ENCODE data around the gene KRTAP12-3. TPM values are rescaled to one million over a fixed set of nuclear protein-coding genes. Genes with fewer than 3 reads are reported as not detected.

Gene KRTAP12-3
- total RNA-seq, 2 experiments from 2014 or later, result not detected

DNA sequence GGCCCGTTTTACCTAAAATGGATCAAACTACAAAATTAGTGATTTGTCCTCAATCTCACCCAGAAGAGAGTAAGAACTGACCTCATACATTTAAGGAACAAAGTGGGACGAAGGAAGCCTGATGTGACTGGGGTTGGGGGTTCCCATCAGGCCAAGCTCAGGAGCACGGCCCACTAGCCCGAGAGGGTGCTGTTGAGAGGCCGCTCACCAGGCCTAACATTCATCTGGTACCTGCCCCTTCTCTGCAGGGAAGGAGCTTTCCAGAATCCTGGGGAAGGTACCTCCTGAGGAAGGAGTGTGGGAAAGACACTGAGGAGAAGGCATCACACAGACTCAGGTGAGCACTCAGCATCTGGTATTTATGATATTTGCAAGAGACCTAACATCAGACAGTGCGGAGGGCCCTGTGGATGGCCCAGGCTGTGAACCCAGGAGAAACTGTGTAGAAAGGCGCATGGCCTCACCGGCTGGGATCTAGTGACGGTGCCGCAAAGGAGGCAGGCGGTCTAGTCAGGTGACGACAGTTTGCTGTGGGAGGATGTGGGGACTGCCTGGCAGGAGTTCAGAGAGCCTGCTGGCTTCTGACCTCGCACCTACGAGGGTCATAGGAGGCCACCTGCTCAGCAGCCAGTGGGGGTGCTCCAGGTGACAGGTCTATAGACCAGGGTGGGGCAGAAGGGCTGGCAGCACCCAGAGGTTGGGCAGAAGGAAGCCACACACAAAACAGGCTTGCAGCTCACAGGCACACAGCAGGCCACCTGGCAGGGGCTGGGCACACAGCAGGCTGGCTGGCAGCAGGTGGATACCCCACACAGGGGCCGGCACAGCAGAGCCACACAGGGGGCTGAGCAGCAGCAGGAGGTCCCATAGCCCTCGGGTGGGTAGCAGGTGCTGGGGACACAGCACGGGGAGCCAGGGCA is 3.8 kb upstream of the KRTAP12-3 start:
- Histone ChIP-seq H4K20me1 (ENCODE audit: insufficient read depth, low read length) (no peaks in the 10 kb centered on the region), H2AFZ (ENCODE audit: low read length) (no peak overlapping the region), H3K9me3 (ENCODE audit: low read length) (no peaks in the 10 kb centered on the region), H3K4me3 (ENCODE audit: low read depth, low read length, poor library complexity, severe bottlenecking) (no peak overlapping the region), H3K9me2 (ENCODE audit: insufficient read depth, low read length) (no peaks in the 10 kb centered on the region), H3K4me1 (ENCODE audit: insufficient read depth, low read length, poor library complexity, severe bottlenecking) (no peaks in the 10 kb centered on the region), H3K27ac (ENCODE audit: low read depth, low read length, poor library complexity, severe bottlenecking) (no peak overlapping the region), H3K36me3 (ENCODE audit: insufficient read depth, low read length) (no peaks in the 10 kb centered on the region), H3K79me2 (ENCODE audit: insufficient read depth, low read depth, low read length) (no peaks in the 10 kb centered on the region), H3K4me2 (ENCODE audit: low read length) (no peak overlapping the region)
- DNase-seq (ENCODE audit: low spot score), result no peak
- ChIA-PET POLR2A (no interaction called here), CTCF (ENCODE audit: unreplicated experiment) (no interaction called here)
- intact Hi-C loops (cut with micrococcal nuclease; ENCODE audit: unreplicated experiment), result no loop called here
- BruUV-seq (replicated peaks), result no TSS peak
- TF ChIP-seq, protein P1, sequence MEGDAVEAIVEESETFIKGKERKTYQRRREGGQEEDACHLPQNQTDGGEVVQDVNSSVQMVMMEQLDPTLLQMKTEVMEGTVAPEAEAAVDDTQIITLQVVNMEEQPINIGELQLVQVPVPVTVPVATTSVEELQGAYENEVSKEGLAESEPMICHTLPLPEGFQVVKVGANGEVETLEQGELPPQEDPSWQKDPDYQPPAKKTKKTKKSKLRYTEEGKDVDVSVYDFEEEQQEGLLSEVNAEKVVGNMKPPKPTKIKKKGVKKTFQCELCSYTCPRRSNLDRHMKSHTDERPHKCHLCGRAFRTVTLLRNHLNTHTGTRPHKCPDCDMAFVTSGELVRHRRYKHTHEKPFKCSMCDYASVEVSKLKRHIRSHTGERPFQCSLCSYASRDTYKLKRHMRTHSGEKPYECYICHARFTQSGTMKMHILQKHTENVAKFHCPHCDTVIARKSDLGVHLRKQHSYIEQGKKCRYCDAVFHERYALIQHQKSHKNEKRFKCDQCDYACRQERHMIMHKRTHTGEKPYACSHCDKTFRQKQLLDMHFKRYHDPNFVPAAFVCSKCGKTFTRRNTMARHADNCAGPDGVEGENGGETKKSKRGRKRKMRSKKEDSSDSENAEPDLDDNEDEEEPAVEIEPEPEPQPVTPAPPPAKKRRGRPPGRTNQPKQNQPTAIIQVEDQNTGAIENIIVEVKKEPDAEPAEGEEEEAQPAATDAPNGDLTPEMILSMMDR (conservative IDR thresholded peaks at IDR 0.05; ENCODE audit: low read length), result no peak
- no peak for TF ChIP-seq EZH2phosphoT487 (IDR thresholded peaks at IDR 0.05; ENCODE audit: borderline replicate concordance, low read depth, low read length)

DNA sequence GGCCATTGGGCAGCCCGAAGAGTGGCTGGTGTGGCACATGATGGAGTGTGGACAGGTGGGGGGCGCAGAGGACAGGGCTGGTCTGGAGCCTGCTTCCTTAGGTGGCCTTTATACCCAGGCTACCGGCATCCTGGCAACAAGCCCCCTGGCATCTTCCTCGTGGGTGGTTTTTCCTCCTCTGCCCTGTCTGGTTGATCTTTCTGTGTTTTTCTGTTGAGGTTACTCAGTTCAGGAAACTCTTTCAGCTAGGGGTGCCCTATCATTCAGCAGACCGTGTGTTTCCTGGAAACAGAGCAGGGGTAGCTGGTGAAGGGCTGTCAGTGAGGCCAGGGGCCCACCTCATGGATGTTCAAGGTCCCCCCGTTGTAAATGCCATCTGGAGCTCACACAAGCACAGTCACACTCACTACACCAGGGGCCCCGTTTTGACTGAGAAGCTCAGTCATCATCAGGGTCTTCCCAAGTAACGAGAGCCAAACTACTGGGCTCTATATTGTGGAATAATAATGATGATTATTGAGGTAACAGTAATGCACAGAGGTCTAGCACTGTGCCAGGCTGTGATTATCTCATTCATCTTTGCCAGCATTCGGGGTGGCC is 3.1 kb upstream of the KRTAP12-3 start, which contains the start of gene KRTAP12-4:
TSS of gene KRTAP12-4 (minus strand) at position 84 of the 600 bp plus-strand sequence. CDS start at position 39, 45 bp downstream.
- no TSS peak for BruUV-seq (replicated peaks)
- H3K4me2 ChIP-seq (ENCODE audit: low read length), result no peak within 1 kb of the TSS
- intact Hi-C loops (cut with micrococcal nuclease; ENCODE audit: unreplicated experiment), result no loop called here
- no peaks in the 10 kb centered on the region for H3K9me3 ChIP-seq (ENCODE audit: low read length)
- H3K4me1 ChIP-seq (ENCODE audit: insufficient read depth, low read length, poor library complexity, severe bottlenecking), result no peaks in the 10 kb centered on the region
- H3K27ac ChIP-seq (ENCODE audit: low read depth, low read length, poor library complexity, severe bottlenecking), result no peak within 1 kb of the TSS
- no peaks in the 10 kb centered on the region for H3K79me2 ChIP-seq (ENCODE audit: insufficient read depth, low read depth, low read length)
- CTCF ChIA-PET (ENCODE audit: unreplicated experiment), result no interaction called here
- no peak within 1 kb of the TSS for H3K4me3 ChIP-seq (ENCODE audit: low read depth, low read length, poor library complexity, severe bottlenecking)
- no peaks in the 10 kb centered on the region for H4K20me1 ChIP-seq (ENCODE audit: insufficient read depth, low read length)
- no peak for TF ChIP-seq EZH2phosphoT487 (IDR thresholded peaks at IDR 0.05; ENCODE audit: borderline replicate concordance, low read depth, low read length)
- TF ChIP-seq, protein P1 (conservative IDR thresholded peaks at IDR 0.05; ENCODE audit: low read length), result no peak
- no peaks in the 10 kb centered on the region for H3K9me2 ChIP-seq (ENCODE audit: insufficient read depth, low read length)
- no peak within 1 kb of the TSS for H2AFZ ChIP-seq (ENCODE audit: low read length)
- no peaks in the 10 kb centered on the region for H3K36me3 ChIP-seq (ENCODE audit: insufficient read depth, low read length)
- no peak for DNase-seq (ENCODE audit: low spot score)
- POLR2A ChIA-PET, result no interaction called here

Data from OCI-LY7 (cell line).